HCT116 (cell line): ENCODE data around the gene BIVM. TPM values are rescaled to one million over a fixed set of nuclear protein-coding genes. Genes with fewer than 3 reads are reported as not detected.

Experiments
- ATAC-seq: fragments of 200-7000 bp; cut with Tn5 transposase; 2 replicates; pipeline ENCODE4 v1.9.1; 2020; ENCODE audit warnings: mild to moderate bottlenecking, moderate library complexity
- BruUV-seq: library from RNA; stranded (reverse); fragments of 400-500 nt; replicated peaks from 2 replicates; lab custom pipeline; 2021; lab: Mats Ljungman, UMichigan
- CTCF ChIA-PET: fragments of 300-600 bp; sonication (Branson Sonifier 250); formaldehyde crosslinking; loops from one replicate; lab custom pipeline; 2021; ENCODE audit warnings: antibody characterized with exemption; lab: Charles Lee
- POLR2A ChIA-PET: fragments of 300-600, 350-600 bp; sonication (Branson Sonifier 250); formaldehyde crosslinking; loops from one replicate; lab custom pipeline; 2021; ENCODE audit warnings: antibody characterized with exemption; lab: Charles Lee
- RAD21 ChIA-PET, 2 experiments: fragments of 300-600 bp; sonication (Branson Sonifier 250); formaldehyde crosslinking; loops; one replicate each; lab custom pipeline; 2023; ENCODE audit warnings: low total read pairs in 2 of 2; ENCODE audit not compliant: uncharacterized antibody in 2 of 2, unreplicated experiment in 2 of 2, low non-redundant PET in 1 of 2; lab: Charles Lee
- DNase-seq: peaks from one replicate; pipeline ENCODE4 v3.0.0-alpha.2; 2010; ENCODE audit warnings: low read depth, low spot score
- H2AFZ ChIP-seq: fragments of 200-600 bp; shearing (Covaris generic), sonication (generic); 2 replicates; pipeline ENCODE4 v1.6.1; 2017; ENCODE audit warnings: low read depth, mixed run types, mixed read lengths, antibody characterized with exemption, low read length; ENCODE audit not compliant: poor library complexity, severe bottlenecking
- H3K27ac ChIP-seq: 2 replicates; pipeline ENCODE4 v1.5.1; 2012; ENCODE audit warnings: low read depth, low read length
- H3K27me3 ChIP-seq: fragments of 200-600 bp; sonication (generic); 2 replicates; pipeline ENCODE4 v1.6.1; 2016; ENCODE audit warnings: mixed run types, low read length, mixed read lengths; ENCODE audit not compliant: insufficient read depth
- H3K36me3 ChIP-seq, 2 experiments: fragments of 200-500 bp in 1 of 2; fragments of 200-600 bp in 1 of 2; sonication (Bioruptor generic) in 1 of 2; sonication (generic) in 1 of 2; 2 replicates each; pipeline versions ENCODE4 v1.5.1 to v1.6.1; 2014 to 2016; ENCODE audit warnings: low read length in 2 of 2, inconsistent platforms in 1 of 2, mixed read lengths in 1 of 2, mixed run types in 1 of 2; ENCODE audit not compliant: insufficient read depth in 2 of 2, control insufficient read depth in 1 of 2
- H3K4me1 ChIP-seq, 2 experiments: fragments of 200-600 bp in 1 of 2; sonication (generic) in 1 of 2; 2 replicates each; pipeline versions ENCODE4 v1.5.1 to v1.6.1; 2012 to 2017; ENCODE audit warnings: low read length in 2 of 2, inconsistent platforms in 1 of 2, mild to moderate bottlenecking in 1 of 2, mixed read lengths in 1 of 2, mixed run types in 1 of 2, moderate library complexity in 1 of 2; ENCODE audit not compliant: insufficient read depth in 2 of 2, control insufficient read depth in 1 of 2
- H3K4me2 ChIP-seq: fragments of 200-600 bp; sonication (generic); 2 replicates; pipeline ENCODE4 v1.6.1; 2017; ENCODE audit warnings: mixed run types, low read length, mixed read lengths
- H3K4me3 ChIP-seq, 2 experiments: fragments of 200-600 bp in 1 of 2; sonication (generic) in 1 of 2; replicated peaks in 1 of 2; 2 replicates each; pipeline ENCODE4 v1.5.1; 2011 to 2016; ENCODE audit warnings: low read length in 2 of 2, control low read depth in 1 of 2, low read depth in 1 of 2, mild to moderate bottlenecking in 1 of 2, mixed read lengths in 1 of 2, mixed run types in 1 of 2
- H3K79me2 ChIP-seq: fragments of 200-600 bp; sonication (generic); 2 replicates; pipeline ENCODE4 v1.6.1; 2017; ENCODE audit warnings: mild to moderate bottlenecking, mixed run types, low read length, moderate library complexity, mixed read lengths; ENCODE audit not compliant: insufficient read depth
- H3K9ac ChIP-seq: fragments of 200-600 bp; sonication (generic); 2 replicates; pipeline ENCODE4 v1.6.1; 2016; ENCODE audit warnings: low read length, mixed read lengths
- H3K9me2 ChIP-seq: fragments of 200-600 bp; sonication (generic), shearing (Covaris generic); 2 replicates; pipeline ENCODE4 v1.6.1; 2017; ENCODE audit warnings: mixed run types, mild to moderate bottlenecking, moderate library complexity; ENCODE audit not compliant: insufficient read depth
- H3K9me3 ChIP-seq, 2 experiments: fragments of 200-500 bp in 1 of 2; fragments of 200-600 bp in 1 of 2; sonication (Bioruptor generic) in 1 of 2; sonication (generic) in 1 of 2; 2 replicates each; pipeline ENCODE4 v1.6.1; 2014 to 2017; ENCODE audit warnings: low read length in 2 of 2, mixed read lengths in 2 of 2, inconsistent platforms in 1 of 2, low read depth in 1 of 2, mild to moderate bottlenecking in 1 of 2, mixed run types in 1 of 2, moderate library complexity in 1 of 2; ENCODE audit not compliant: control insufficient read depth in 1 of 2, insufficient read depth in 1 of 2
- H4K20me1 ChIP-seq: fragments of 200-600 bp; sonication (generic), shearing (Covaris generic); 2 replicates; pipeline ENCODE4 v1.6.1; 2017; ENCODE audit warnings: mixed run types, mild to moderate bottlenecking, moderate library complexity; ENCODE audit not compliant: insufficient read depth
- CEBPB ChIP-seq: IDR thresholded peaks from 2 replicates; pipeline ENCODE4 v1.6.1; 2012; ENCODE audit warnings: low read depth
- EGR1 ChIP-seq: IDR thresholded peaks from 2 replicates; pipeline ENCODE4 v1.6.1; 2012; ENCODE audit warnings: low read depth
- ELF1 ChIP-seq: IDR thresholded peaks from 2 replicates; pipeline ENCODE4 v1.6.1; 2012; ENCODE audit warnings: low read depth, borderline replicate concordance
- EZH2 ChIP-seq: fragments of 200-600 bp; sonication (generic); IDR thresholded peaks from 2 replicates; pipeline ENCODE4 v1.6.1; 2017; ENCODE audit warnings: antibody characterized with exemption, mixed run types
- EZH2phosphoT487 ChIP-seq: fragments of 200-600 bp; IDR thresholded peaks from 2 replicates; pipeline ENCODE4 v1.6.1; 2018; ENCODE audit warnings: antibody characterized with exemption, borderline replicate concordance
- JUND ChIP-seq: IDR thresholded peaks from 2 replicates; pipeline ENCODE4 v1.6.1; 2012
- POLR2A ChIP-seq: IDR thresholded peaks from 2 replicates; pipeline ENCODE4 v1.7.0; 2011; ENCODE audit warnings: borderline replicate concordance; ENCODE audit not compliant: insufficient read depth, insufficient read length; ENCODE audit errors: extremely low read depth
- RAD21 ChIP-seq: IDR thresholded peaks from 2 replicates; pipeline ENCODE4 v1.6.1; 2012; ENCODE audit warnings: low read depth, mild to moderate bottlenecking
- SIN3A ChIP-seq: IDR thresholded peaks from 2 replicates; pipeline ENCODE4 v1.6.1; 2012; ENCODE audit warnings: low read depth
- SRF ChIP-seq: IDR thresholded peaks from 2 replicates; pipeline ENCODE4 v1.6.1; 2012; ENCODE audit warnings: low read depth
- ZFX ChIP-seq: fragments of 450-650 bp; IDR thresholded peaks from 2 replicates; pipeline ENCODE4 v1.6.1; 2017
- intact Hi-C: fragments of 100-400 bp; cut with micrococcal nuclease; formaldehyde crosslinking; loops from 2 replicates; pipeline ENCODE4 v1.10.0; 2022
- total RNA-seq: library from RNA; stranded (reverse); gene quantifications from one replicate; pipeline ENCODE4 v1.2.1, GENCODE V29; 2021; ENCODE audit not compliant: unreplicated experiment
- TF ChIP-seq, protein P1 (sequence below), 3 experiments: fragments of 200-600 bp in 1 of 3; sonication (generic) in 1 of 3; IDR thresholded peaks in 2 of 3; conservative IDR thresholded peaks in 1 of 3; 2 replicates each; pipeline ENCODE4 v1.5.1; 2012 to 2017; ENCODE audit warnings: low read depth in 2 of 3, low read length in 2 of 3, antibody characterized with exemption in 1 of 3, borderline replicate concordance in 1 of 3, control low read depth in 1 of 3, mild to moderate bottlenecking in 1 of 3, mixed read lengths in 1 of 3, mixed run types in 1 of 3, moderate library complexity in 1 of 3; ENCODE audit not compliant: insufficient read depth in 1 of 3
- TF ChIP-seq, protein P2 (sequence below): IDR thresholded peaks from 2 replicates; pipeline ENCODE4 v1.6.1; 2012; ENCODE audit warnings: low read depth
- TF ChIP-seq, protein P3 (sequence below): IDR thresholded peaks from 2 replicates; pipeline ENCODE4 v1.6.1; 2012

BIVM gene
- total RNA-seq, 1 experiment from 2014 or later: 11.3 TPM

DNA sequence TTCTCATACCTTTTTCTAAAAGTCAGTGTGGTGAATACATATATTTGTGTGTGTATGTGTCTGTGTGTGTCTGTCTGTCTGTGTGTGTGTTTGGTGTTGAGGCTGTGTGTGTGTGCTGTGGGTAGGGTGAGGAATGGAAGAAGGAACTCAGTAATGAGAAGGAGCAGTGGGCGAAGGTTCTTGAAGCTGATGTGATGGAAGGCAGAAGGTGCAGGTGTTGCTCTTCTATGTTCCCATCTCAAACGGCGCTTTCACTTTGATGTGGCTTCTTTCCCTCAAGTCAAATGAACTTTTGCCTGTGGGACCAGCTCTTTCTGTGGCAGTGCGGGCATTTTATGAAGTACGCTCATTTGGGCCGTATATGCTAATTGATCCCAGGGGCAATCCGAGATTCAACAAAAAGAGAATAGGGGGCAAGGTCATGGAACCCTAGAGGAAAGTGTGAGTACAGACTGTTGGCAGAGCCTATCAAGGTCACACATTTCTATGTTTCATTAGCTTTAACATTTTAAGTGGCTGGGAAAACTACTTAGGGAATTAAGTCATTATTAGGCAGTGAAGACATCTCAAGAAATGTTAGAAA, 15.2 kb downstream of the BIVM start:
- DNase-seq (no peak), ATAC-seq (no peak)
- Histone ChIP-seq H3K79me2 (peaks cover 15% of the 10 kb centered on the region), H3K9me2 (no peaks in the 10 kb centered on the region), H2AFZ (no peak overlapping the region), H3K27ac (no peak overlapping the region), H3K4me3 (no peak overlapping the region), H3K4me2 (no peak overlapping the region), H3K36me3 (peaks cover 0 to 3% of the 10 kb centered on the region in 2 experiments; a peak in 1 of 4 replicates), H3K27me3 (no peaks in the 10 kb centered on the region), H3K4me1 (no peaks in the 10 kb centered on the region), H4K20me1 (no peaks in the 10 kb centered on the region), H3K9ac (no peak overlapping the region), H3K9me3 (no peaks in the 10 kb centered on the region)
- ChIA-PET POLR2A (no interaction called here), RAD21 (no interaction called here), CTCF (no interaction called here)
- TF ChIP-seq SRF: no peak
- TF ChIP-seq ELF1: no peak
- no peak for TF ChIP-seq EZH2
- TF ChIP-seq, protein P1, sequence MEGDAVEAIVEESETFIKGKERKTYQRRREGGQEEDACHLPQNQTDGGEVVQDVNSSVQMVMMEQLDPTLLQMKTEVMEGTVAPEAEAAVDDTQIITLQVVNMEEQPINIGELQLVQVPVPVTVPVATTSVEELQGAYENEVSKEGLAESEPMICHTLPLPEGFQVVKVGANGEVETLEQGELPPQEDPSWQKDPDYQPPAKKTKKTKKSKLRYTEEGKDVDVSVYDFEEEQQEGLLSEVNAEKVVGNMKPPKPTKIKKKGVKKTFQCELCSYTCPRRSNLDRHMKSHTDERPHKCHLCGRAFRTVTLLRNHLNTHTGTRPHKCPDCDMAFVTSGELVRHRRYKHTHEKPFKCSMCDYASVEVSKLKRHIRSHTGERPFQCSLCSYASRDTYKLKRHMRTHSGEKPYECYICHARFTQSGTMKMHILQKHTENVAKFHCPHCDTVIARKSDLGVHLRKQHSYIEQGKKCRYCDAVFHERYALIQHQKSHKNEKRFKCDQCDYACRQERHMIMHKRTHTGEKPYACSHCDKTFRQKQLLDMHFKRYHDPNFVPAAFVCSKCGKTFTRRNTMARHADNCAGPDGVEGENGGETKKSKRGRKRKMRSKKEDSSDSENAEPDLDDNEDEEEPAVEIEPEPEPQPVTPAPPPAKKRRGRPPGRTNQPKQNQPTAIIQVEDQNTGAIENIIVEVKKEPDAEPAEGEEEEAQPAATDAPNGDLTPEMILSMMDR (IDR thresholded peaks at IDR 0.05 in 2 of 3, conservative IDR thresholded peaks at IDR 0.05 in 1 of 3; ENCODE audit: borderline replicate concordance in 1 of 3, insufficient read depth in 1 of 3, low read depth in 2 of 3, low read length in 2 of 3): no peak
- TF ChIP-seq ZFX: no peak
- intact Hi-C loops: no loop called here
- BruUV-seq: no TSS peak

DNA sequence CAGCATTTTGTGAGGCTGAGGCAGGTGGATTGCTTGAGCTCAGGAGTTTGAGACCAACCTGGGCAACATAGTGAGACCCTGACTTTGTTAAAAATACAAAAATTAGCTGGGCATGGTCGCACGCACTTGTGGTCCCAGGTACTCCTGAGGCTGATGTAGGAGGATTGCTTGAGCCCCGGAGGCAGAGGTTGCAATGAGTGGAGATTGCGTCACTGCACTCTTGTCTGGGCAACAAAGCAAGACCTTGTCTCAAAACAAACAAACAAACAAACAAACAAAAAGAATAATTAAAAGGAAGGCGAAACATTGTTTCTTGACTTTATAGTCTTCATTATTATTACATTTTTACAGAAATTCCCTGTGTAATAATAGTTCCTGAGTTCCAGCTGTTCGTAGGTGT, 15.9 kb downstream of the BIVM start:
- H3K27me3 ChIP-seq: no peaks in the 10 kb centered on the region
- H2AFZ ChIP-seq: no peak overlapping the region
- DNase-seq: no peak
- H3K9ac ChIP-seq: no peak overlapping the region
- no peaks in the 10 kb centered on the region for H4K20me1 ChIP-seq
- no peaks in the 10 kb centered on the region for H3K9me3 ChIP-seq
- intact Hi-C loops: no loop called here
- ChIA-PET CTCF (no interaction called here), RAD21 (no interaction called here), POLR2A (no interaction called here)
- H3K4me3 ChIP-seq: no peak overlapping the region
- no peak for ATAC-seq
- no peaks in the 10 kb centered on the region for H3K4me1 ChIP-seq
- H3K79me2 ChIP-seq: peaks cover 11% of the 10 kb centered on the region
- H3K27ac ChIP-seq: no peak overlapping the region
- H3K36me3 ChIP-seq: peaks cover 0 to 3% of the 10 kb centered on the region in 2 experiments; a peak in 1 of 4 replicates
- no peaks in the 10 kb centered on the region for H3K9me2 ChIP-seq
- no TSS peak for BruUV-seq
- no peak overlapping the region for H3K4me2 ChIP-seq
- TF ChIP-seq RAD21 (no peak), EGR1 (no peak), SIN3A (no peak), EZH2phosphoT487 (no peak), CEBPB (no peak), POLR2A (no peak), ELF1 (no peak), JUND (no peak)
- TF ChIP-seq, protein P2, sequence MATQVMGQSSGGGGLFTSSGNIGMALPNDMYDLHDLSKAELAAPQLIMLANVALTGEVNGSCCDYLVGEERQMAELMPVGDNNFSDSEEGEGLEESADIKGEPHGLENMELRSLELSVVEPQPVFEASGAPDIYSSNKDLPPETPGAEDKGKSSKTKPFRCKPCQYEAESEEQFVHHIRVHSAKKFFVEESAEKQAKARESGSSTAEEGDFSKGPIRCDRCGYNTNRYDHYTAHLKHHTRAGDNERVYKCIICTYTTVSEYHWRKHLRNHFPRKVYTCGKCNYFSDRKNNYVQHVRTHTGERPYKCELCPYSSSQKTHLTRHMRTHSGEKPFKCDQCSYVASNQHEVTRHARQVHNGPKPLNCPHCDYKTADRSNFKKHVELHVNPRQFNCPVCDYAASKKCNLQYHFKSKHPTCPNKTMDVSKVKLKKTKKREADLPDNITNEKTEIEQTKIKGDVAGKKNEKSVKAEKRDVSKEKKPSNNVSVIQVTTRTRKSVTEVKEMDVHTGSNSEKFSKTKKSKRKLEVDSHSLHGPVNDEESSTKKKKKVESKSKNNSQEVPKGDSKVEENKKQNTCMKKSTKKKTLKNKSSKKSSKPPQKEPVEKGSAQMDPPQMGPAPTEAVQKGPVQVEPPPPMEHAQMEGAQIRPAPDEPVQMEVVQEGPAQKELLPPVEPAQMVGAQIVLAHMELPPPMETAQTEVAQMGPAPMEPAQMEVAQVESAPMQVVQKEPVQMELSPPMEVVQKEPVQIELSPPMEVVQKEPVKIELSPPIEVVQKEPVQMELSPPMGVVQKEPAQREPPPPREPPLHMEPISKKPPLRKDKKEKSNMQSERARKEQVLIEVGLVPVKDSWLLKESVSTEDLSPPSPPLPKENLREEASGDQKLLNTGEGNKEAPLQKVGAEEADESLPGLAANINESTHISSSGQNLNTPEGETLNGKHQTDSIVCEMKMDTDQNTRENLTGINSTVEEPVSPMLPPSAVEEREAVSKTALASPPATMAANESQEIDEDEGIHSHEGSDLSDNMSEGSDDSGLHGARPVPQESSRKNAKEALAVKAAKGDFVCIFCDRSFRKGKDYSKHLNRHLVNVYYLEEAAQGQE: no peak
- TF ChIP-seq, protein P3, sequence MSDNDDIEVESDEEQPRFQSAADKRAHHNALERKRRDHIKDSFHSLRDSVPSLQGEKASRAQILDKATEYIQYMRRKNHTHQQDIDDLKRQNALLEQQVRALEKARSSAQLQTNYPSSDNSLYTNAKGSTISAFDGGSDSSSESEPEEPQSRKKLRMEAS: no peak
